HepG2 (cell line): ENCODE results near the gene GLDN. TPM values are rescaled to one million over a fixed set of nuclear protein-coding genes. Genes with fewer than 3 reads are reported as not detected.

Experiments
- ARID5B ChIP-seq: IDR thresholded peaks from 2 replicates; pipeline ENCODE4 v1.4.0; 2020; ENCODE audit warnings: mild to moderate bottlenecking, missing genetic modification reagents
- ATF5 ChIP-seq: sonication (generic); formaldehyde crosslinking; IDR thresholded peaks from 2 replicates; pipeline ENCODE4 v1.4.0; 2020; ENCODE audit warnings: mild to moderate bottlenecking, low read depth, missing genetic modification reagents
- HBP1 ChIP-seq: IDR thresholded peaks from 2 replicates; pipeline ENCODE4 v1.6.1; 2016; ENCODE audit warnings: low read depth, control low read depth
- HOXA5 ChIP-seq: sonication (generic); formaldehyde crosslinking; IDR thresholded peaks from 2 replicates; pipeline ENCODE4 v1.4.0; 2020; ENCODE audit warnings: missing genetic modification reagents
- KDM1A ChIP-seq: IDR thresholded peaks from 2 replicates; pipeline ENCODE4 v1.6.1; 2016; ENCODE audit warnings: missing compliant biosample characterization
- MAFF ChIP-seq: IDR thresholded peaks from 2 replicates; pipeline ENCODE4 v1.6.1; 2011; ENCODE audit warnings: low read depth, low read length, improper control_type of control experiment
- RARA ChIP-seq: IDR thresholded peaks from 2 replicates; pipeline ENCODE4 v1.6.1; 2016; ENCODE audit warnings: missing genetic modification reagents, missing compliant biosample characterization
- SMAD1 ChIP-seq: sonication (generic); formaldehyde crosslinking; IDR thresholded peaks from 2 replicates; pipeline ENCODE4 v1.4.0; 2020; ENCODE audit warnings: missing genetic modification reagents, low read depth, mild to moderate bottlenecking, borderline replicate concordance
- SP140L ChIP-seq: sonication (generic); formaldehyde crosslinking; IDR thresholded peaks from 2 replicates; pipeline ENCODE4 v1.4.0; 2020; ENCODE audit warnings: missing genetic modification reagents, borderline replicate concordance
- ZFP62 ChIP-seq: sonication (generic); formaldehyde crosslinking; IDR thresholded peaks from 2 replicates; pipeline ENCODE4 v1.4.0; 2020; ENCODE audit warnings: missing genetic modification reagents
- ZNF260 ChIP-seq: sonication (generic); formaldehyde crosslinking; IDR thresholded peaks from 2 replicates; pipeline ENCODE4 v1.4.0; 2020; ENCODE audit warnings: missing genetic modification reagents, low read depth, mild to moderate bottlenecking, borderline replicate concordance
- ZNF30 ChIP-seq: sonication (generic); formaldehyde crosslinking; IDR thresholded peaks from 2 replicates; pipeline ENCODE4 v1.5.0; 2020; ENCODE audit warnings: mild to moderate bottlenecking, missing genetic modification reagents
- ZNF33B ChIP-seq: sonication (generic); formaldehyde crosslinking; IDR thresholded peaks from 2 replicates; pipeline ENCODE4 v1.5.1; 2020; ENCODE audit warnings: mild to moderate bottlenecking, missing genetic modification reagents
- ZNF710 ChIP-seq: sonication (generic); formaldehyde crosslinking; IDR thresholded peaks from 2 replicates; pipeline ENCODE4 v1.5.0; 2020; ENCODE audit warnings: mild to moderate bottlenecking, missing genetic modification reagents, borderline replicate concordance
- ZNF747 ChIP-seq: sonication (generic); formaldehyde crosslinking; IDR thresholded peaks from 2 replicates; pipeline ENCODE4 v1.8.1; 2023; ENCODE audit warnings: missing genetic modification reagents, mild to moderate bottlenecking, borderline replicate concordance
- polyA plus RNA-seq, 8 experiments: library from polyadenylated mRNA; depleted of rRNA in 3 of 8; stranded (reverse) in 7 of 8; unstranded in 1 of 8; fragments of >200 nt; fragmentation: Illumina TruSeq in 4 of 8; extraction: Trizol in 4 of 8; gene quantifications; 2 replicates each; pipeline versions ENCODE4 v1.2.1 to v1.2.3, GENCODE V29; 2011 to 2016; ENCODE audit warnings: low read depth in 4 of 8, missing spikeins in 1 of 8, mixed read lengths in 1 of 8; ENCODE audit not compliant: insufficient read depth in 1 of 8
- total RNA-seq, 5 experiments: library from RNA; depleted of rRNA; stranded (reverse); fragments of >200 nt; fragmentation: Illumina TruSeq; extraction: Trizol; gene quantifications; 2 replicates each; pipeline ENCODE4 v1.2.3, GENCODE V29; 2016; ENCODE audit warnings: low read depth in 1 of 5

The GLDN gene
- total and polyA plus RNA-seq, 2 of the 13 experiments (the other 11 are each of a cell fraction or from before 2014, with no cell fraction given): 0.86 to 1.0 TPM

GRCh38 chr15:51312166-51313073 lies 29.0 kb upstream of the GLDN start (continued):
- TF ChIP-seq ARID5B (CRISPR knock-in tag): peak; percentile 93
- no peak for TF ChIP-seq MAFF
- peak; percentile 86 for TF ChIP-seq RARA
- TF ChIP-seq ZNF747 (CRISPR knock-in tag): no peak
- TF ChIP-seq SP140L (CRISPR knock-in tag): 0 out of 2 replicates have a peak, but pooled peaks have one; percentile 22
- no peak for TF ChIP-seq ZNF30 (CRISPR knock-in tag)
- peak; percentile 76; the same call in 1 of the 2 replicates for TF ChIP-seq ZNF710 (CRISPR knock-in tag)
- TF ChIP-seq HBP1 (CRISPR knock-in tag): no peak; the same call in 1 of the 2 replicates
- no peak; the same call in 1 of the 2 replicates for TF ChIP-seq HOXA5 (CRISPR knock-in tag)
- no peak for TF ChIP-seq KDM1A (CRISPR knock-in tag)
- TF ChIP-seq SMAD1 (CRISPR knock-in tag): no peak
- TF ChIP-seq ZNF260 (CRISPR knock-in tag): no peak
- TF ChIP-seq ZFP62 (CRISPR knock-in tag): no peak
- TF ChIP-seq ZNF33B (CRISPR knock-in tag): no peak
- TF ChIP-seq ATF5 (CRISPR knock-in tag): no peak
